Liver (tissue), 3 donors: Measurements from ENCODE around the gene PAOX.

Source experiments
- ATF3 ChIP-seq: IDR thresholded peaks from 2 replicates; pipeline ENCODE4 v1.6.1; 2016; ENCODE audit warnings: antibody characterized with exemption
- CTCF ChIP-seq: fragments of 150-350 bp; IDR thresholded peaks from 2 replicates; pipeline ENCODE4 v1.5.1; 2017; ENCODE audit warnings: improper control_type of control experiment, low read depth, low read length; ENCODE audit not compliant: missing input control
- HNF4G ChIP-seq: IDR thresholded peaks from 2 replicates; pipeline ENCODE4 v1.6.1; 2016; ENCODE audit warnings: antibody characterized with exemption
- JUND ChIP-seq, 2 donors: IDR thresholded peaks; 2 replicates each; pipeline ENCODE4 v1.6.1; 2016; ENCODE audit warnings: antibody characterized with exemption in 2 of 2
- MAX ChIP-seq: IDR thresholded peaks from 2 replicates; pipeline ENCODE4 v1.6.1; 2016; ENCODE audit warnings: antibody characterized with exemption
- SP1 ChIP-seq: IDR thresholded peaks from 2 replicates; pipeline ENCODE4 v1.6.1; 2018; ENCODE audit warnings: antibody characterized with exemption, mild to moderate bottlenecking
- TAF1 ChIP-seq: conservative IDR thresholded peaks from 2 replicates; pipeline ENCODE4 v1.6.1; 2016; ENCODE audit warnings: antibody characterized with exemption, mild to moderate bottlenecking
- YY1 ChIP-seq: IDR thresholded peaks from 2 replicates; pipeline ENCODE4 v1.6.1; 2016; ENCODE audit warnings: antibody characterized with exemption, mild to moderate bottlenecking
- TF ChIP-seq, protein P1 (sequence below): IDR thresholded peaks from 2 replicates; pipeline ENCODE4 v1.6.1; 2016; ENCODE audit warnings: antibody characterized with exemption, mild to moderate bottlenecking
- donor health status: healthy.
- donor health status: healthy.

DNA sequence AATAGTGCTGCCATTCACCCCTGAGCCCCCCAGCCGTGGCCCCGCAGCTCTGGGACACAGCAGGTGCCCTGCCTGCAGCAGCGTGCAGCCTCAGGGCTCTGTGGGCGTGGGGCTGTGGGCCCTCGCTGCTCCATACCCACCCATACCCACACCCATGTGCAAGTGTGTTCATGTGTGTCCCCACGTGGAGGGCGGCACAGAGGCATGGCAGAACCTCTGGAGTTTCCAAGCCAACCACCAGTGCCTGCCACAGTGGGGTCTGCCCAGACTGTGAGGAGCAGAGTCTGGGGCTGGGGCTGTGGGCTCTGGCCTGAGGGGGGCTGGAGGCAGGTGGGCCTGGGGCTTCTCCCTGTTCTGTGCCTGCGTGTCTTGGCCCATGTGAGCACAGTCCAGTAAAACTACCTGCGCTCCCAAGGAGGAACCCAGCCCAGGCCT, 29.5 kb upstream of the PAOX start:
- TF ChIP-seq CTCF, result no peak
- TF ChIP-seq TAF1, result no peak
- TF ChIP-seq HNF4G, result no peak
- TF ChIP-seq JUND (IDR thresholded peaks at IDR 0.05), result no peak
- TF ChIP-seq ATF3, result no peak
- no peak for TF ChIP-seq MAX
- TF ChIP-seq YY1, result no peak
- no peak for TF ChIP-seq SP1
- TF ChIP-seq, protein P1, sequence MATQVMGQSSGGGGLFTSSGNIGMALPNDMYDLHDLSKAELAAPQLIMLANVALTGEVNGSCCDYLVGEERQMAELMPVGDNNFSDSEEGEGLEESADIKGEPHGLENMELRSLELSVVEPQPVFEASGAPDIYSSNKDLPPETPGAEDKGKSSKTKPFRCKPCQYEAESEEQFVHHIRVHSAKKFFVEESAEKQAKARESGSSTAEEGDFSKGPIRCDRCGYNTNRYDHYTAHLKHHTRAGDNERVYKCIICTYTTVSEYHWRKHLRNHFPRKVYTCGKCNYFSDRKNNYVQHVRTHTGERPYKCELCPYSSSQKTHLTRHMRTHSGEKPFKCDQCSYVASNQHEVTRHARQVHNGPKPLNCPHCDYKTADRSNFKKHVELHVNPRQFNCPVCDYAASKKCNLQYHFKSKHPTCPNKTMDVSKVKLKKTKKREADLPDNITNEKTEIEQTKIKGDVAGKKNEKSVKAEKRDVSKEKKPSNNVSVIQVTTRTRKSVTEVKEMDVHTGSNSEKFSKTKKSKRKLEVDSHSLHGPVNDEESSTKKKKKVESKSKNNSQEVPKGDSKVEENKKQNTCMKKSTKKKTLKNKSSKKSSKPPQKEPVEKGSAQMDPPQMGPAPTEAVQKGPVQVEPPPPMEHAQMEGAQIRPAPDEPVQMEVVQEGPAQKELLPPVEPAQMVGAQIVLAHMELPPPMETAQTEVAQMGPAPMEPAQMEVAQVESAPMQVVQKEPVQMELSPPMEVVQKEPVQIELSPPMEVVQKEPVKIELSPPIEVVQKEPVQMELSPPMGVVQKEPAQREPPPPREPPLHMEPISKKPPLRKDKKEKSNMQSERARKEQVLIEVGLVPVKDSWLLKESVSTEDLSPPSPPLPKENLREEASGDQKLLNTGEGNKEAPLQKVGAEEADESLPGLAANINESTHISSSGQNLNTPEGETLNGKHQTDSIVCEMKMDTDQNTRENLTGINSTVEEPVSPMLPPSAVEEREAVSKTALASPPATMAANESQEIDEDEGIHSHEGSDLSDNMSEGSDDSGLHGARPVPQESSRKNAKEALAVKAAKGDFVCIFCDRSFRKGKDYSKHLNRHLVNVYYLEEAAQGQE, result no peak
